ENCODE measurements around the gene CREB3L2.
A peak's percentile ranks its signal among the peaks of the same experiment; 100 is the strongest.

CREB3L2 gene

DNA sequence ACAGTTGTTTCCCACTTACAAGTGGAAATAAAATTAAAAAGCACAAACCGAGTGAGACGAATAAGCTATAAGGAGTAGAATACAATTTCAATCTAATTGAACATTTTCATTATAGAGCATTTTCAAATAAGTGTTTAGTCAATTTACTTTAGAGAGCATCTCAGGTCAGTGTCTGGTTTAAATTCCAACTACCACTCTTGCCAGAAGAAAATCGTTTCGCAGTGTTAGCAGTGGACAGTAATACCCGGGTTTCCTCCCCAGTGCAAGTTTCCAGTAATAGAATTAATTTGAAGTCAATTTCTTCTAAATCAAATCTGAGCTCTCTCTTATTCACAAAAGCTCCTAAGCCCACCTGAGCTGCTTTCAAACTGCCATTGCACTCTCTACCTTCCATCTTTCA lies 45.7 kb downstream of the CREB3L2 start:
- no peaks in the 10 kb centered on the region for H3K27me3 ChIP-seq (ENCODE audit: control insufficient read depth in 1 of 2, insufficient read depth in 2 of 2, low read length in 2 of 2)
- no peak overlapping the region for H3K4me3 ChIP-seq (ENCODE audit: low read depth in 1 of 2, low read length in 2 of 2)
- H3K36me3 ChIP-seq (ENCODE audit: control insufficient read depth in 1 of 2, insufficient read depth in 2 of 2, low read length in 2 of 2): peaks cover 0 to 2% of the 10 kb centered on the region in 2 donors
- H3K9me3 ChIP-seq (ENCODE audit: control insufficient read depth in 1 of 2, low read length in 2 of 2): no peaks in the 10 kb centered on the region
- H3K9ac ChIP-seq (ENCODE audit: low read depth in 1 of 2, low read length in 2 of 2): no peak overlapping the region
- H3K4me1 ChIP-seq (ENCODE audit: control insufficient read depth in 1 of 2, insufficient read depth in 2 of 2, low read length in 2 of 2): peaks cover 30 to 34% of the 10 kb centered on the region in 2 donors
- no peak overlapping the region for H3K27ac ChIP-seq (ENCODE audit: low read depth, low read length)

DNA sequence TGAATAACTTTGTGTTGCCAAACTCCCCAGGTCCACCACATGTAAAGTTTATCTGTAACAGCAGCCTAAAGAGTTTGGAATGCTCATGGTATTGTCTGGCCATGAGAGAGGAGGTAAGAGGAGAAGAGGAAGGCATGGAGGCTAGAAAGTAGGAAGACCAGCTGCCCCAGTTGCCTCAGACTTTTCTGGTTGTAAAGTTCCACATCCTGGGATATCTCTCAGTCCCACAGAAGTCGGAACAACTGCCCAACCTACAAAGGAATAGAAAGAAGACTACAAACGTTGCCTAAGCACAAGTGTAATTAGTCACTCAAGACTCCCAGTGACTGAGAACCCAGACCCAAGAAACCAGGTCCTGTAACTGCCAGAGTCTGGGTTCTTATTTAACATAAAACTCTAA lies 47.3 kb downstream of the CREB3L2 start:
- no peak overlapping the region for H3K27ac ChIP-seq (ENCODE audit: low read depth, low read length)
- H3K9me3 ChIP-seq (ENCODE audit: control insufficient read depth in 1 of 2, low read length in 2 of 2): no peaks in the 10 kb centered on the region
- no peak overlapping the region for H3K4me3 ChIP-seq (ENCODE audit: low read depth in 1 of 2, low read length in 2 of 2)
- peaks cover 0 to 2% of the 10 kb centered on the region in 2 donors for H3K36me3 ChIP-seq (ENCODE audit: control insufficient read depth in 1 of 2, insufficient read depth in 2 of 2, low read length in 2 of 2)
- peaks cover 46 to 47% of the 10 kb centered on the region in 2 donors for H3K4me1 ChIP-seq (ENCODE audit: control insufficient read depth in 1 of 2, insufficient read depth in 2 of 2, low read length in 2 of 2)
- peak overlapping the region in 1 of 2 donors; percentile 3 for H3K9ac ChIP-seq (ENCODE audit: low read depth in 1 of 2, low read length in 2 of 2)
- H3K27me3 ChIP-seq (ENCODE audit: control insufficient read depth in 1 of 2, insufficient read depth in 2 of 2, low read length in 2 of 2): no peaks in the 10 kb centered on the region

DNA sequence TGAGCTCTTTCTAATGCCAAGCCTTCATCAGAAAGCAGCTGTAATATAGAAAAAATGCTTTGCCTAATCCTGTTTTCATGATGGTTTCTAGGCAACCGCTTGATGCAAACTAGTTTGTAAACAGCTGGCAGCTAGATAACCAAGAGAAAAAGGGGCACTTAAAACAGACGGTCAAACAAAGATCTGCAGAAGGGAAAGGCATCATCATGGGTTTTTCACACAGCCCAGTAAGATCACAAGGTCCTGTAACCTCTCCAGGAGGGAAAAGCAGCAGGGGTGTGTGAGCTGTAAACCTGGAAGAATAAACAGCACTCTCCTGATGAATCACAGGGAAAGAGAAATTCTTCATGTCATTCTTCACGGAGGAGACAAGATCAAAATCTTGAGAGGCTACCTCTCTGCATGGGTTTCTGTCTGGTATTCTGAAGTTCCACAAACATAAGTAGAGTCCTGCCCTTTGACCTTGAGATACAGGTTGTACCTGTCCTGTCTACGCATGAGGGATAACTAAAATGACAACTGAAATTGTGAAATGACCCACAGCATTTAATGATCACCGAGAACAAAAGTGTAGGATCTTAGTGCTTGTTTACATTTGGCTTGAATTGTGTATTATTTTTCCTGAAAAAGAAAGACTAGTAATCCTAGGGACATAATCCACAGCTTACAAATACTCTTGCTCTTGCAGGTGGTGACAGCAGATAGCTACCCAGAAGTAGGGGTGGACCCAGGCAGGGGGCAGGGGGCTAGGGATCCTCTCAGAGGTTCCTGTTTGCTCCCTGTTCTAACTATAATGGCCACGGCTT lies 48.0 kb downstream of the CREB3L2 start:
- Histone ChIP-seq H3K27ac (ENCODE audit: low read depth, low read length) (peak overlapping the region; percentile 15), H3K4me1 (ENCODE audit: control insufficient read depth in 1 of 2, insufficient read depth in 2 of 2, low read length in 2 of 2) (peaks cover 50 to 53% of the 10 kb centered on the region in 2 donors), H3K9ac (ENCODE audit: low read depth in 1 of 2, low read length in 2 of 2) (peak overlapping the region; percentile 3 to 22)

DNA sequence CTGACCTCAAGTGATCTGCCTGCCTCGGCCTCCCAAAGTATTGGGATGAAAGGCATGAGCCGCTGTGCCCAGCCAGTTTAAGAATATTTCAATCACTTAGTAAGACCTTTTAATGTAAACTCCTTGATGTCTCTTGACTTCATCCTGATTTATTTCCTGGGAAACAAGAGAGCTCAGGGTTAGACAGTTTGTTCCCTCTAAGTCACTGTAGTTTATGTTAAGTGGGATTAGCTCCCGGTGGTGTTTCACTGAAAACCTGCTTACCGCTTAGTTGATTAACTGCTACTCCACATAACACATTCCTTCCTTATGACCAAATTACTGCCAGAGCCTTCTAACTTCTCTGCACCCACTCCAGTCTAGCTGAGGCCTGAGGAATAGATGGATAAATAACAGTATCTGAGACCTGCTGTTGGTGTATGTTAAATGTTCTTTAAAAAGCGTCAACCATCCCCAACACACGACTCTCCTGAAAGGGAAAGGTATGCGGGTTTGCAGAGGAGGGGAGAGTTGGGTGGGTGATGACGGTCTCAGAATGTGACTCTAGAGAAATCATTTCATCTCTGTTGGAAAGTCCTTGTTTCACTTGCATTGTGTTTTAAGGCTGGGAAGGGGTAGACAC lies 48.7 kb downstream of the CREB3L2 start:
- no peaks in the 10 kb centered on the region for H3K9me3 ChIP-seq (ENCODE audit: control insufficient read depth in 1 of 2, low read length in 2 of 2)
- no peaks in the 10 kb centered on the region for H3K27me3 ChIP-seq (ENCODE audit: control insufficient read depth in 1 of 2, insufficient read depth in 2 of 2, low read length in 2 of 2)
- no peak overlapping the region for H3K4me3 ChIP-seq (ENCODE audit: low read depth in 1 of 2, low read length in 2 of 2)
- H3K27ac ChIP-seq (ENCODE audit: low read depth, low read length): no peak overlapping the region
- H3K36me3 ChIP-seq (ENCODE audit: control insufficient read depth in 1 of 2, insufficient read depth in 2 of 2, low read length in 2 of 2): no peaks in the 10 kb centered on the region
- H3K4me1 ChIP-seq (ENCODE audit: control insufficient read depth in 1 of 2, insufficient read depth in 2 of 2, low read length in 2 of 2): peaks cover 57 to 61% of the 10 kb centered on the region in 2 donors
- peak overlapping the region in 1 of 2 donors; percentile 22 for H3K9ac ChIP-seq (ENCODE audit: low read depth in 1 of 2, low read length in 2 of 2)

More for the DNA sequence above, 48.0 kb downstream of the CREB3L2 start:
- no peaks in the 10 kb centered on the region for H3K27me3 ChIP-seq (ENCODE audit: control insufficient read depth in 1 of 2, insufficient read depth in 2 of 2, low read length in 2 of 2)
- H3K36me3 ChIP-seq (ENCODE audit: control insufficient read depth in 1 of 2, insufficient read depth in 2 of 2, low read length in 2 of 2): peaks cover 0 to under 1% of the 10 kb centered on the region in 2 donors
- H3K4me3 ChIP-seq (ENCODE audit: low read depth in 1 of 2, low read length in 2 of 2): no peak overlapping the region
- H3K9me3 ChIP-seq (ENCODE audit: control insufficient read depth in 1 of 2, low read length in 2 of 2): no peaks in the 10 kb centered on the region

DNA sequence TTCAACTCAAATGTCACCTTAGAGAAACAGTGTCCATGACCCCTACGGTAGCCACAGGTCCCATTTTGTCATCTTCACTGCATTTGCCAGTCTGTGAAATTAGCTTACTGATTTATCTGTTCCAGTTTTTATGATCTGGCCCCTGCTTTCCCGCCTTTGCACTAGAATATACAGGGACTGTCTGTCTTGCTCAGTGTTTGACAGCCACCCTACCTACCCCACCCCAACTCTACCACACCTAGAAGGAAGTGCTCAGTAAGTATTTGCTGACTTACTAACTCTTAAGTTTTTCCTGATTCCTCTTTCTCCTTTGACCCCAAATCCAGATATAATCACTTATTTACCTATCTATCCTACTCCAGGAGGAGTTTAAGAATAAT lies 49.5 kb downstream of the CREB3L2 start:
- Histone ChIP-seq H3K9me3 (ENCODE audit: control insufficient read depth in 1 of 2, low read length in 2 of 2) (no peaks in the 10 kb centered on the region), H3K27ac (ENCODE audit: low read depth, low read length) (peak overlapping the region; percentile 24), H3K9ac (ENCODE audit: low read depth in 1 of 2, low read length in 2 of 2) (no peak overlapping the region), H3K36me3 (ENCODE audit: control insufficient read depth in 1 of 2, insufficient read depth in 2 of 2, low read length in 2 of 2) (no peaks in the 10 kb centered on the region), H3K4me1 (ENCODE audit: control insufficient read depth in 1 of 2, insufficient read depth in 2 of 2, low read length in 2 of 2) (peaks cover 64 to 68% of the 10 kb centered on the region in 2 donors), H3K4me3 (ENCODE audit: low read depth in 1 of 2, low read length in 2 of 2) (no peak overlapping the region), H3K27me3 (ENCODE audit: control insufficient read depth in 1 of 2, insufficient read depth in 2 of 2, low read length in 2 of 2) (no peaks in the 10 kb centered on the region)

DNA sequence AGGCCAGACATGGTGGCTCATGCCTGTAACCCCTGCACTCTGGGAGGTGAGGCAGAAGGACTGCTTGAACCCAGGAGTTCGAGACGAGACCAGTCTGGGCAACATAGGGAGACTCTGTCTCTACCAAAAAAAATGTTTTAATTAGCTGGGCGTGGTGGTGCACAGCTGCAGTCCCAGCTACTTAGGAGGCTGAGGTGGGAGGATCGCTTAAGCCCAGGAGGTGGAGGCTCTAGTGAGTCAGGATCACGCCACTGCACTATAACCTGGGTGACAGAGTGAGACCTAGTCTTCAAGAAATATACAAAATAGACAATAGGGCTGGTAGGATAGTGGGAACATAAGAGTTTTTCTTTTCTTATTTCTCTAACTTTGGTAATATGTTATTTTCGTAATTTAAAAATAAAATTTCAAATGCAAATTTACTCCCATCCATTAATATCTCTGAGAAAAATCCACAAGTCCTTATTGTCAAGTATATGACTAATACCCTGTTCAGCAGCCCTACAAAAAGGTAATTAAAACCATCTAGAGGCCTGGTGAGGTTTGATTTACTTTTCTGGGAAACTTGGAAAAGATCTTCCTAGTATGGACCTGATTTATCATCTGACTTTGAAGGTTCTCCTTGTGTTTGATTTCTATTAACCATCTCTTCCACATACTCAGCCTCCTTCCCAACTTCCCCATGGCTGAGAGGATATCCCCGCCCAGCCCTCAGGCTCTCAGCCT lies 50.0 kb downstream of the CREB3L2 start:
- no peaks in the 10 kb centered on the region for H3K27me3 ChIP-seq (ENCODE audit: control insufficient read depth in 1 of 2, insufficient read depth in 2 of 2, low read length in 2 of 2)
- H3K4me1 ChIP-seq (ENCODE audit: control insufficient read depth in 1 of 2, insufficient read depth in 2 of 2, low read length in 2 of 2): peaks cover 68 to 70% of the 10 kb centered on the region in 2 donors
- no peak overlapping the region for H3K9ac ChIP-seq (ENCODE audit: low read depth in 1 of 2, low read length in 2 of 2)
- H3K9me3 ChIP-seq (ENCODE audit: control insufficient read depth in 1 of 2, low read length in 2 of 2): no peaks in the 10 kb centered on the region
- H3K27ac ChIP-seq (ENCODE audit: low read depth, low read length): peak overlapping the region; percentile 24
- no peaks in the 10 kb centered on the region for H3K36me3 ChIP-seq (ENCODE audit: control insufficient read depth in 1 of 2, insufficient read depth in 2 of 2, low read length in 2 of 2)
- H3K4me3 ChIP-seq (ENCODE audit: low read depth in 1 of 2, low read length in 2 of 2): no peak overlapping the region

DNA sequence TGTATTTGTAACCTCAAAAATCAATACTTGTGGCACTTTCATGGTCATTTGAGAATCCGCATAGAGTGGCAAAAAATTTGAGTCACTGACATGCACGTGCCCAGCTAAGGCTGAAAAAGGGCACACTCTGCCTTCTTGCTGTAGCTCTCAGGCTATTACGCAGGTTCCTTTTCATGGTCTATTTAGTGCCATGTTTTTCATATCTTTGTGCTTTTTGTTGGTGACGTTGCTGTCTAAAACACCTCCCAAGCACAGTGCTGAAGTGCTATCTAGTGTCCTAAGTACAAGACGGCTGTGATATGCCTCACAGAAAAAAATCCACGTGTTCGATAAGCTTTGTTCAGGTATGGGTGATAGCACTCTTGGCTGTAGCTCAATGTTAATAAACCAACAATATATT lies 50.9 kb downstream of the CREB3L2 start:
- Histone ChIP-seq H3K27ac (ENCODE audit: low read depth, low read length) (peak overlapping the region; percentile 5), H3K4me1 (ENCODE audit: control insufficient read depth in 1 of 2, insufficient read depth in 2 of 2, low read length in 2 of 2) (peaks cover 68 to 70% of the 10 kb centered on the region in 2 donors), H3K4me3 (ENCODE audit: low read depth in 1 of 2, low read length in 2 of 2) (no peak overlapping the region), H3K36me3 (ENCODE audit: control insufficient read depth in 1 of 2, insufficient read depth in 2 of 2, low read length in 2 of 2) (no peaks in the 10 kb centered on the region), H3K9ac (ENCODE audit: low read depth in 1 of 2, low read length in 2 of 2) (peak overlapping the region in 1 of 2 donors; percentile 9), H3K9me3 (ENCODE audit: control insufficient read depth in 1 of 2, low read length in 2 of 2) (no peaks in the 10 kb centered on the region), H3K27me3 (ENCODE audit: control insufficient read depth in 1 of 2, insufficient read depth in 2 of 2, low read length in 2 of 2) (no peaks in the 10 kb centered on the region)

DNA sequence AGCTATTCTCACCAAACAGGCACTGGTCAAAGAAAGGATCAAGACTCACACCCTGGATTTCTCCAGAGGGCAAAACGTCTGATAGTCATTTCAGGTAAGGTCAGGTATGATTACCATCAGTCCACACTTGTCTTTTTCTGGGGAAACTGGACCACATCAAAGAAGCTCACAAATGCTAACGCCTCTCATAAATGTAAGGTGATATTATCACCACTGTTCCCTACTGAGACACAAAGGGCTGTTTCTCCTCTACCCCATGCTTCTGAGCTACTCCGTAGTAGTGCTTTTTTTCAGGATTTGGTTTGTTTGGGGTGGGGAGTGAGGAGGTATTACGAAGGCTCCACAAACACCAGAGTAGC lies 51.6 kb downstream of the CREB3L2 start:
- H3K4me3 ChIP-seq (ENCODE audit: low read depth in 1 of 2, low read length in 2 of 2): no peak overlapping the region
- H3K4me1 ChIP-seq (ENCODE audit: control insufficient read depth in 1 of 2, insufficient read depth in 2 of 2, low read length in 2 of 2): peaks cover 68 to 70% of the 10 kb centered on the region in 2 donors
- no peak overlapping the region for H3K27ac ChIP-seq (ENCODE audit: low read depth, low read length)

DNA sequence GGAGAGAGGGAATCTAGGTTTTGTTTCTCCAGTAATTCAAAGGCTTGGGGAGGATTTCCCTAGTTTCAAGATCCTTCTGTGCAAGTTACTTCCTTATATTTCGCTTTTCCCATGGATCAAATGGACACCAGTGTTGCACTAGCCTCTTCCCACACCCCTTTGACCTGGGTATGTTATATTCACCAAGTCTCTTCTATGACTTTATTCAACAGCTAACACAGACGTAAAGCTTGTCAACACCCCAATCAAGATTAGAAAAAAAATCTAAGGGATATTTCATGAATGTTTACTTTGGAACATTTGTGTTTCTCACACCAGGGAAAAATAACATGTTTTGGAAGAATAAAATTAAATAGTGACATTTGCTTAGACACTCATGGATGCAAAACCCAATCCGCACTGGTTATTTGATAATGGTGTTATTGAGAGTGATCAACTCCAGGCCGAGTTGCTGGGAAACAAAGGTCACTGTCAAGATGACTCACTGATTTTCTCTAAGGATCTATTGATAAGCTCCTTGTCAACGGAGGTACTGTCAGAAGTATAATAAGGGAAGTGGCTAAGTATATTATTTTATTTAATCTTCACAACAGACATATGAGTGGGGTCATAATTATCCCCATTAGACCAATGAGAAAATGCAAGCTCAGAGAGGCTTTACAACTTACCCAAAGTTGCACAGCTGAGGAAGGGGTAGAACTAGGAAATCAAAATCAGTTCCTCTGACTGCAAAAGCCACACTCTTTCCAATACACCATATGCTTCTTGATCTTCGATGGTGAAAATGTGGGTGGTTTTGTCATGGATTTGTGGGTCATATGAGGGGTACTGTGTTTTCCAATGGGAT lies 52.2 kb downstream of the CREB3L2 start:
- Histone ChIP-seq H3K4me3 (ENCODE audit: low read depth in 1 of 2, low read length in 2 of 2) (peak overlapping the region in 1 of 2 donors; percentile 6), H3K4me1 (ENCODE audit: control insufficient read depth in 1 of 2, insufficient read depth in 2 of 2, low read length in 2 of 2) (peaks cover 67 to 69% of the 10 kb centered on the region in 2 donors), H3K27ac (ENCODE audit: low read depth, low read length) (peak overlapping the region; percentile 1), H3K9me3 (ENCODE audit: control insufficient read depth in 1 of 2, low read length in 2 of 2) (no peaks in the 10 kb centered on the region), H3K36me3 (ENCODE audit: control insufficient read depth in 1 of 2, insufficient read depth in 2 of 2, low read length in 2 of 2) (no peaks in the 10 kb centered on the region), H3K27me3 (ENCODE audit: control insufficient read depth in 1 of 2, insufficient read depth in 2 of 2, low read length in 2 of 2) (no peaks in the 10 kb centered on the region), H3K9ac (ENCODE audit: low read depth in 1 of 2, low read length in 2 of 2) (no peak overlapping the region)

More for the DNA sequence above, 51.6 kb downstream of the CREB3L2 start:
- Histone ChIP-seq H3K9ac (ENCODE audit: low read depth in 1 of 2, low read length in 2 of 2) (peak overlapping the region in 1 of 2 donors; percentile 9), H3K9me3 (ENCODE audit: control insufficient read depth in 1 of 2, low read length in 2 of 2) (no peaks in the 10 kb centered on the region), H3K36me3 (ENCODE audit: control insufficient read depth in 1 of 2, insufficient read depth in 2 of 2, low read length in 2 of 2) (no peaks in the 10 kb centered on the region), H3K27me3 (ENCODE audit: control insufficient read depth in 1 of 2, insufficient read depth in 2 of 2, low read length in 2 of 2) (no peaks in the 10 kb centered on the region)

Measured in duodenal mucosa (tissue), 2 donors.